Parathyroid adenoma (tissue), 2 donors: ENCODE measurements around the gene MMP3.

Experiments used
- H2AFZ ChIP-seq: fragments of 300-600 bp; sonication (generic); one replicate; pipeline ENCODE4 v1.7.0; 2017; ENCODE audit warnings: antibody characterized with exemption, mild to moderate bottlenecking
- H3K27ac ChIP-seq: fragments of 300-600 bp; sonication (generic); one replicate; pipeline ENCODE4 v1.7.0; 2017
- H3K27me3 ChIP-seq: fragments of 300-600 bp; sonication (generic); one replicate; pipeline ENCODE4 v1.7.0; 2017; ENCODE audit warnings: low read length; ENCODE audit not compliant: control insufficient read depth, insufficient read depth
- H3K36me3 ChIP-seq: fragments of 300-600 bp; sonication (generic); one replicate; pipeline ENCODE4 v1.7.0; 2017; ENCODE audit warnings: low read length; ENCODE audit not compliant: control insufficient read depth, insufficient read depth
- H3K4me1 ChIP-seq: fragments of 300-600 bp; sonication (generic); one replicate; pipeline ENCODE4 v1.7.0; 2017; ENCODE audit warnings: control low read depth
- H3K4me2 ChIP-seq: fragments of 300-600 bp; sonication (generic); one replicate; pipeline ENCODE4 v1.7.0; 2017; ENCODE audit warnings: low read length
- H3K4me3 ChIP-seq: fragments of 300-600 bp; sonication (generic); one replicate; pipeline ENCODE4 v1.7.0; 2017; ENCODE audit warnings: low read depth, low read length
- H3K79me2 ChIP-seq: fragments of 300-600 bp; sonication (generic); one replicate; pipeline ENCODE4 v1.7.0; 2017; ENCODE audit warnings: control low read depth
- H3K9ac ChIP-seq: fragments of 300-600 bp; sonication (generic); one replicate; pipeline ENCODE4 v1.7.0; 2017; ENCODE audit warnings: mild to moderate bottlenecking
- H3K9me3 ChIP-seq: fragments of 300-600 bp; sonication (generic); one replicate; pipeline ENCODE4 v1.7.0; 2017; ENCODE audit warnings: low read length; ENCODE audit not compliant: control insufficient read depth
- TF ChIP-seq, protein P1 (sequence below): fragments of 300-600 bp; sonication (generic); IDR thresholded peaks from one replicate; pipeline ENCODE4 v1.7.0; 2017; ENCODE audit warnings: antibody characterized with exemption, mild to moderate bottlenecking
- donor health status: primary hyperparathyroidism.

Gene MMP3

GRCh38 chr11:102798012-102798746, 45.2 kb downstream of the MMP3 start, which contains the start of gene MMP1:
MMP1 (minus strand) TSS chr11:102798160; CDS start chr11:102798092, 68 bp downstream.
- H2AFZ ChIP-seq = no peak within 1 kb of the TSS
- no peak within 1 kb of the TSS for H3K4me3 ChIP-seq
- no peak within 1 kb of the TSS for H3K27ac ChIP-seq
- H3K4me2 ChIP-seq = no peak within 1 kb of the TSS
- no peaks in the 10 kb centered on the region for H3K36me3 ChIP-seq
- H3K4me1 ChIP-seq = no peaks in the 10 kb centered on the region
- H3K9me3 ChIP-seq = no peaks in the 10 kb centered on the region
- no peak within 1 kb of the TSS for H3K9ac ChIP-seq
- H3K27me3 ChIP-seq = no peaks in the 10 kb centered on the region
- H3K79me2 ChIP-seq = no peaks in the 10 kb centered on the region
- TF ChIP-seq, protein P1, sequence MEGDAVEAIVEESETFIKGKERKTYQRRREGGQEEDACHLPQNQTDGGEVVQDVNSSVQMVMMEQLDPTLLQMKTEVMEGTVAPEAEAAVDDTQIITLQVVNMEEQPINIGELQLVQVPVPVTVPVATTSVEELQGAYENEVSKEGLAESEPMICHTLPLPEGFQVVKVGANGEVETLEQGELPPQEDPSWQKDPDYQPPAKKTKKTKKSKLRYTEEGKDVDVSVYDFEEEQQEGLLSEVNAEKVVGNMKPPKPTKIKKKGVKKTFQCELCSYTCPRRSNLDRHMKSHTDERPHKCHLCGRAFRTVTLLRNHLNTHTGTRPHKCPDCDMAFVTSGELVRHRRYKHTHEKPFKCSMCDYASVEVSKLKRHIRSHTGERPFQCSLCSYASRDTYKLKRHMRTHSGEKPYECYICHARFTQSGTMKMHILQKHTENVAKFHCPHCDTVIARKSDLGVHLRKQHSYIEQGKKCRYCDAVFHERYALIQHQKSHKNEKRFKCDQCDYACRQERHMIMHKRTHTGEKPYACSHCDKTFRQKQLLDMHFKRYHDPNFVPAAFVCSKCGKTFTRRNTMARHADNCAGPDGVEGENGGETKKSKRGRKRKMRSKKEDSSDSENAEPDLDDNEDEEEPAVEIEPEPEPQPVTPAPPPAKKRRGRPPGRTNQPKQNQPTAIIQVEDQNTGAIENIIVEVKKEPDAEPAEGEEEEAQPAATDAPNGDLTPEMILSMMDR = no peak

DNA sequence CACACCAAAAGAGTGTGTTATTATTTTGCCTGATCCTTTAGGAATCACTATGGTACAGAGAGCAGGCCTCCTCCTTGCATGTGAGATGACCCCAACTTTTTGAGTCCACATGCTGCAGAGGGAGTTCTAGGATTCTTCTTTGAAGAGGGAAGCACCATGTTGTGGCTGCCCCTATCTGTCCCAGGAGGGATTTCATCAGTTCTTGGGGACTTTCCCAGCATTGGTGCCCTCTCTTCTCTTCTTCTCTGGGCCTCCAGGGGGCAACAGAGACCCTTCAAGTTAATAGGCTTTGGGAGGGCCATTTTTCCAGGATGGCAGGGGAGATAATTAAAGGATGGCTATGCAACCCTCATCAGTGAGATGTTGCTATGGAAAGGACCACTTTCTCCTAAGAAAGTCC, 49.0 kb downstream of the MMP3 start:
- no peak overlapping the region for H3K4me3 ChIP-seq

DNA sequence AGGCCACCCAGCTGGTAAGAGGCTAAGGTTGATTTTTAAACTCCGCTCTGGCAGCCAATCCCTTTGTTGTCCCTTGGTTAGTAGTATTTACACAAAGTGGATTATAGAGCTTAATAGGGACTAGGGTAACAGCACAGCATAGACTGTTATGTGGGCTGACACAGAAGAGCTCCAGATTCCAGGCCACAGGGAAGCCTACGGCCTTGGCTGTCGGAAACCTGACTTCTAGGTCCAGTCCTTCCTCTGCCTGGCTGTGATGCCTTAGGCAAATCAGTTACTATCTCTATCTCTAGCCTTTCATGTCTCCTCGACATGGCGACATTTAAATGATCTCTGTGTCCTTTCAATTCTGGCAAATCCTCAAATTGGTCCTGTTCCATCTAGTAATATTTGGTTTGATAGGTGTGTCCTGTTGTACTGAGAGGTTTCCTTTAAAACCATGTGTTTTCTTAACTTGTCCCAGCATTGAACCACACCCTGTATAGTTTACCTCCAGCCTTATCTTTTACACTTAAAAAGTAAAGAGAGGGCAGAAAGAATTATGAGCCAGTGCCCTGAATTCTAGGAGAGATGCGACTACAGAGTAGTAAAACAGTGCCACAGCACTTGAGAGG, 49.6 kb downstream of the MMP3 start:
- Histone ChIP-seq H3K79me2 (no peaks in the 10 kb centered on the region), H3K4me1 (no peaks in the 10 kb centered on the region), H3K9me3 (no peaks in the 10 kb centered on the region), H3K4me2 (no peak overlapping the region), H3K9ac (no peak overlapping the region), H3K27ac (no peak overlapping the region), H3K36me3 (no peaks in the 10 kb centered on the region), H2AFZ (no peak overlapping the region), H3K27me3 (no peaks in the 10 kb centered on the region), H3K4me3 (no peak overlapping the region)
- TF ChIP-seq, protein P1 = no peak

More for the DNA sequence above, 49.0 kb downstream of the MMP3 start:
- no peaks in the 10 kb centered on the region for H3K4me1 ChIP-seq
- H3K27ac ChIP-seq = no peak overlapping the region
- H3K4me2 ChIP-seq = no peak overlapping the region
- H2AFZ ChIP-seq = no peak overlapping the region
- TF ChIP-seq, protein P1 = no peak
- no peak overlapping the region for H3K9ac ChIP-seq
- H3K36me3 ChIP-seq = no peaks in the 10 kb centered on the region
- no peaks in the 10 kb centered on the region for H3K9me3 ChIP-seq
- H3K27me3 ChIP-seq = no peaks in the 10 kb centered on the region
- H3K79me2 ChIP-seq = no peaks in the 10 kb centered on the region

DNA sequence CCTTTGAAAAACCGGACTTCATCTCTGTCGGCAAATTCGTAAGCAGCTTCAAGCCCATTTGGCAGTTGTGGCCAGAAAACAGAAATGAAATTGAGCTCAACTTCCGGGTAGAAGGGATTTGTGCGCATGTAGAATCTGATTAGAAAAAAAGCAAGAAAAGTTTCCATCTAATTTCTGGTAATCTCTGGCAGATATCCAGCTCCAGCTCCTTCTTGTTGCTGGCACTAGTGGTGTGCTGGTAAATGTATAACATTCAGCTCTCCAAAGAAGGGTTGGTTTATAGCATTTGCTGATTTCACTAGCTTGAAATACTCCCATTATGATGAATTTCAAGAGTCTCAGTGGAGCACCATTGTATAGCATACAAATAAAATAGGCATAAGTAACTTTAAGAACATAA, 50.8 kb downstream of the MMP3 start:
- Histone ChIP-seq H3K79me2 (no peaks in the 10 kb centered on the region), H3K27me3 (no peaks in the 10 kb centered on the region), H3K4me2 (no peak overlapping the region), H3K4me1 (no peaks in the 10 kb centered on the region), H2AFZ (no peak overlapping the region), H3K27ac (no peak overlapping the region), H3K9me3 (no peaks in the 10 kb centered on the region), H3K4me3 (no peak overlapping the region), H3K36me3 (no peaks in the 10 kb centered on the region), H3K9ac (no peak overlapping the region)
- TF ChIP-seq, protein P1 = no peak
